Activated T-cell treated with anti-CD3 and anti-CD28 coated beads for 24 hours (primary cell): ENCODE results near the gene VAV1.
A peak's percentile ranks its signal among the peaks of the same experiment; 100 is the strongest.

Experiments
- DNase-seq: peaks from one replicate; pipeline ENCODE4 v3.0.0-alpha.2; 2020; ENCODE audit warnings: low read depth

VAV1 gene, protein sequence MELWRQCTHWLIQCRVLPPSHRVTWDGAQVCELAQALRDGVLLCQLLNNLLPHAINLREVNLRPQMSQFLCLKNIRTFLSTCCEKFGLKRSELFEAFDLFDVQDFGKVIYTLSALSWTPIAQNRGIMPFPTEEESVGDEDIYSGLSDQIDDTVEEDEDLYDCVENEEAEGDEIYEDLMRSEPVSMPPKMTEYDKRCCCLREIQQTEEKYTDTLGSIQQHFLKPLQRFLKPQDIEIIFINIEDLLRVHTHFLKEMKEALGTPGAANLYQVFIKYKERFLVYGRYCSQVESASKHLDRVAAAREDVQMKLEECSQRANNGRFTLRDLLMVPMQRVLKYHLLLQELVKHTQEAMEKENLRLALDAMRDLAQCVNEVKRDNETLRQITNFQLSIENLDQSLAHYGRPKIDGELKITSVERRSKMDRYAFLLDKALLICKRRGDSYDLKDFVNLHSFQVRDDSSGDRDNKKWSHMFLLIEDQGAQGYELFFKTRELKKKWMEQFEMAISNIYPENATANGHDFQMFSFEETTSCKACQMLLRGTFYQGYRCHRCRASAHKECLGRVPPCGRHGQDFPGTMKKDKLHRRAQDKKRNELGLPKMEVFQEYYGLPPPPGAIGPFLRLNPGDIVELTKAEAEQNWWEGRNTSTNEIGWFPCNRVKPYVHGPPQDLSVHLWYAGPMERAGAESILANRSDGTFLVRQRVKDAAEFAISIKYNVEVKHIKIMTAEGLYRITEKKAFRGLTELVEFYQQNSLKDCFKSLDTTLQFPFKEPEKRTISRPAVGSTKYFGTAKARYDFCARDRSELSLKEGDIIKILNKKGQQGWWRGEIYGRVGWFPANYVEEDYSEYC

DNA sequence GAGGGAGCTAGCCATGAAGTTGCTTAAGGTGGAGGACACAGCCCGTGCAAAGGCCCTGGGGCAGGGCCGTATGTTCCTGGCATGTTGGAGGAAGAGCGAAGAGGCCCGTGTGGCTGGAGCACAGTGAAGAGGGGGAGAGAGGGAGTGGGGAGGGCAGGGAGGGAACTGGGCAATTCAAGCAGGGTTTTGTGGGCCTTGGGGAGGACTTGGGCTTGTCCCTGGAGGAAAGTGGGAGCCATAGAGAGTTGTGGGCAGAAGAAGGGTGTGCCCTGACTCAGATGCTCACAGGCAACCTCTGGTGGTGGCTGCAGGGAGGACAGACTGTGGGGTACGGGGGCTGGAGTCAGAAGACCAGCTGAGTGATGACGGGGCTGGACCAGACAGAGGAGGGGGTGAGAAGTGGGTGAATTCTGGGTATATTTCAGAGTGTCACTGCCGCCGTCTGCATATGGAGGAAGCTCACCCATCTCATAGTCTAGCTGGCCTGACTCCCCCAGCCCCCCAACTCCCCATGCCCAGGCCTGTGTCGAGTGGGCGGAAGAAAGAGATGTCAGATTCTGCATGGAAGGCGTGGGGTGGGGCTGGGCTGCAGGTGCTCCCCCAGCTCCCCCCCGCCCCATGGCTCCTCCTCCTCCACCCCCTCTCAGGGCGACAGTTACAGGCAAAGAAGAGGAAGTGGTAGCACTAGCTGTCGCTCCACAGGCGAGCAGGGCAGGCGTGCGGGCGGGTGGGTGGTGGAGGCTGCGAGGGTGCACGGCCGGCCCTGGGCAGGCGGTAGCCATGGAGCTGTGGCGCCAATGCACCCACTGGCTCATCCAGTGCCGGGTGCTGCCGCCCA is at the start of gene VAV1:
Gene VAV1 (plus strand): TSS at position 681 of the 838 bp plus-strand sequence. CDS start 100 bp downstream, at position 781.
- DNase-seq: peak; percentile 76

DNA sequence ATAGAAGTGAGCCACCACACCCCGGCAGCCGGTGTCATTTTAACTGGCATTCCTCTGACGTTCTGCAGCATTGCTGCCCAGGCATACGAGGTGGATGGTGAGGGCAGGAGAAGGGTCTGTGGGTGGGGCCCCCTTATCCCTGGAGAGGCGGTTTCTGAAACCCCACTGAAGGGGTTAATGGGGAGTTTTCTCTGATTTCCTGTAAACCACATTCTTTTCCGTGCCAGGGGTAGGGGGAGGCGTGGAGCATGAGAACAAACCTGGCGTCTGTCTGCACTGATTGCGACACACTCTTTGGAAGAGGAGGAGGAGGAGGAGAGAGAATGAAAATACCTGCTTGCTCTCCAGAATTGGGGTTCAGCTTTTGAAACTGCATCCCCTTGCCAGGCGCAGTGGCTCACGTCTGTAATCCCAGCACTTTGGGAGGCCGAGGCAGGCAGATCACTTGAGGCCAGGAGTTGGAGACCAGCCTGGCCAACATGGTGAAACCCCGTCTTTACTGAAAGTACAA is 49.3 kb upstream of the VAV1 start:
- no peak for DNase-seq

DNA sequence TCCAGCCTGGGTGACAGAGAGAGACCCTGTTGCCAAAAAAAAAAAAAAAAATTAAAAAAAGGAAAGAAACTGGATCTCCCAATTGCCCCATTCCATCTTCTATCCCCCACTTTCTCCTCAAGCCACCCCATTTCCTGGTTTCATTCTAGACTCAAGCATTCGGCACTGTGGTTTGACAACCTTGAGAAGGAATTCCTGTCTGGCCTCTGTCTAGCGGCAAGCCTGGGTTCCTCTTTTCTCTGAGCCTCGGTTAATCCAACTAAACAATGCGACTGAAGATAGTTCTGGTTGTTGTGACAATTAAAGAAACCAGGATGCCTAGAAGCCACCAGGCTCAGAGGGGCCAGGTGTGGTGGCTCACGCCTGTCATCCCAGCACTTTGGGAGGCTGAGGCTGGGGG is 48.8 kb upstream of the VAV1 start:
- no peak for DNase-seq

DNA sequence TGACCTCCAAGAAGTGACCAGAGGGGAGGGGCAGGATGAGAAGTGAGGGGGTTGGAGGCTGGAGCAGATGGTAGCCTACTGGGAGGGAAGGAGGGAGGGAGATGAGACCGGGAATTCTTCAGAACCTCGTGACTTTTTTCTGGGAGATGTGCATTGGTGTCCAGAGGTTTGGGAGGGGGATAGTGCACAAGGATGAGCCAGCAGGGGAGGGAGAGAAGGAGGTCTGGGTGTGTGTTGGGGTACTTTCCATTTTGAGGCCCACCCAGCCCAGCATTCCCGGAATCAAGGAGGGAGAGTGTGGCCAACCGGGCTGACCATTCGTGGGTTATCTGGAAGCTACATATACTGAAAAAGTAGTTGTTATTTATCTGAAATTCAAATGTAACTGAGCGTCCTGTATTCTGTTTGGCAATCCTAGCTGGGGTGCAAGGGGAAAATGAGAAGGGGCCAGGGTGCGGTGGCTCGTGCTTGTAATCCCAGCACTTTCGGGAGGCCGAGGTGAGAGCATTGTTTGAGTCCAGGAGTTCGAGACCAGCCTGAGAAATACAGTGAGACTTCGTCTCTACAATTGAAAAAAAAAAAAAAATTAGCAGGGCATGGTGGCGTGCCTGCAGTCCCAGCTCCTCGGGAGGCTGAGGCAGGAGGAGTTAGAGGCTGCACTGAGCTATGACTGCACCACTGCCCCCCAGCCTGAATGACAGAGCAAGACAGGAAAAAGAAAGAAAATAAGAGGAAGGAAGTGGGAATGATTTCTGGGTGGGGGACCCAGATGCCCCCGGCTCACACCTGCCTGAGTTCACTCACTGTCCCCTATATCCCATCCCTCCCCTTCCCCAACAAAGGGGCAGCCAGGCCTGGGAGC is 47.6 kb upstream of the VAV1 start:
- no peak for DNase-seq

DNA sequence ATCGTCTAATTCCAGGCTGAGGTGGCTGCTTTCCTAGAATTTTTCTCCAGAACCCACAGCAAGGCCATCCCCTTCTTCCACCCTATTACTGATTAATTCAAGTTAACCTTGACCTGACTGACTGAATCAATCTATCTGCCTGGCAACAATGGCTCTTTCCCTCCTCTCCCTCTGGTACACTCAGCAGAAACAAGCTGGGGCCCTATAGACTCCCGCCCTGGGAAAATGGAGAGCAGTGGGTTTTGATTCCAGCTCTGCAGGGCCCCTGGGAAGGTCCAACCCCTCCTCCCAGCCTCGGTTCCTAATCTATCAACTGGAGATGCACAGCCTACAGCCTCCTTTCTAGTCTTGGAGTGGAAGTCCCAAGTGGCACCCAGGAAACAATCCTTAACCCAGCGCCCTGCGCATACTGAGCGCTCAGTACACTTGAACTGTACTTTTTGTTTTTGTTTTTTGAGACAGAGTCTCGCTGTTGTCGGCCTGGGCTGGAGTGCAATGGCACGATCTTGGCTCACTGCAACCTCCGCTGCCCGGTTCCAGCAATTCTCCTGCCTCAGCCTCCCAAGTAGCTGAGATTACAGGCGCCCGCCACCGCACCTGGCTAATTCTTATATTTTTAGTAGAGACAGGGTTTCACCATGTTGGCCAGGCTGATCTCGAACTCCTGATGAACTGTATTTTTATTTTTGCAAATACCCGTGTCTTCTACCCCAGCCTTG is 46.8 kb upstream of the VAV1 start:
- no peak for DNase-seq

DNA sequence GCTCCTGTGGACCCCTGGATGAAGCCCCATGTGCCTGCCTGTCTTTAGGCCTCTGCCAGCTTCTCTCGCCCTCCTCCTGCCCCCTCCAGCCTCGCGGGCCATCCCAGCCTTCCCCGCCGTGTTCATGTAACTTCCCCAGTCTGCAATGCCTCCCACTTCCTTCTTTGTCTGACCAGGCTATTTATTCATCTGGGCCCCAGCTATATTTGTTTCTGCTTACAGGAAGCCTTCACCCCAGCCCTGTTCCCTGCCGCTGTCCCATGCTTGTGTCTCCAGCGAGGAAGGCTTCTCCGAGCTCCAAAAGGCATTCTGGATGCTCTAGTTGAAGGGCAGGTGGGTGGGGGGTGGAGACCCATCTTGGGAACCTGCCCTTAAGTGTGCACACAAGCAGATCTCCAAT is 44.2 kb upstream of the VAV1 start:
- no peak for DNase-seq

DNA sequence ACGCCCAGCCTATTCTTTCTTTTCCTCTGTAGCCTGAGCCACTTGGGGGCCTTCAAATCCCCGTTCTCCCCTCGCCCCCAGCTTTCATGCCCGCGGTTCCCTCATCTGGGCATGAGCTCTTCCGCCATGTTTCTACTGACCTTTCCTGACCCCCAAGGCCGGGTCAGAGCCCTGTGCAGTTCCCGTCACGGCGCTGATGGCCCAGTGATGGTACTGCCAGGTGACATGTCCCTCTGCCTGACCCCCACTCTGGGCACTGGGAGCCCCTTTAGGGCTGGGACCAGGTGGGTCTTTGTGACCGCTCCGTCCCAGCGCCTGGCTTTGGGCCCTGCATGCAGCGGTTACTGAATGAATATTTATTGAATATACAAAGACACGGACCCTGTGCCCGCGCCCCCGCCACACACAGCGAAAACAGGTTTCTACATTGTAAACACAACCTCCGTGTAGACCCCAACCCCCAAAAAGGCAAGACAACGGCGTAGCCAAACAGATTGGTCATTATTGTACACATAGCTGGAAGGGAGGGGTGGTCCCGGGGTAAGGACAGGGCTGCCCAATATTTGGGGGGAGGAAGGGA is 42.8 kb upstream of the VAV1 start:
- DNase-seq: no peak

DNA sequence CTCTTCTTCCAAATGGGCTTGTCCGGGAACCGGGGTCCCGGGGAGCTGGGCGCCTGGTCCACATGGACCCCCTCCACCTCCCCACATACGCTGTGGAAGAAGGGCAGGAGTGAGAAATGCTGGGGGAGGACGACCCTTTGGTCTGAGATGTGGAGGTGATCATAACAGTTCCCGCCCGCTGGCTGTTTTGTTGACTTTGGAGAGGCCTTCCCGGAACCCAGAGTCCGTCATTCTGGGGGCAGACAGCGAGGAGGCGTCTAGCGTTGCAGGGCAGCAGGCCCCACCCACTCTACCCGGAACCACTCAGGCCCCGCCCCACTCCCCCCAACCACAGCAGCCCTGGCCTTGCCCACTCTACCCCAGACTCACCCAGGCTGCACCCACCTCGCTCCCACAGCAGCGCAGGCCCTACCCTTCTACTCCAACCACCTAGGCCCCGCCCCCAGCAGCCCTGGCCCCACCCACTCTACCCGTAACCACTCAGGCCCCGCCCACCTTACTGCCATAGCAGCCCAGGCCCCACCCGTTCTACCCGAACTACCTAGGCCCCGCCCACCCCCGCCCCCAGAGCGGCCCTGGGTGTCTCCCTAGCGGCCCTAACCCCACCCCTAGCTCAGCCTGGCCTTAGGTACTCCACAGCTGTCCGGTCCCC is 42.2 kb upstream of the VAV1 start:
- DNase-seq: no peak

DNA sequence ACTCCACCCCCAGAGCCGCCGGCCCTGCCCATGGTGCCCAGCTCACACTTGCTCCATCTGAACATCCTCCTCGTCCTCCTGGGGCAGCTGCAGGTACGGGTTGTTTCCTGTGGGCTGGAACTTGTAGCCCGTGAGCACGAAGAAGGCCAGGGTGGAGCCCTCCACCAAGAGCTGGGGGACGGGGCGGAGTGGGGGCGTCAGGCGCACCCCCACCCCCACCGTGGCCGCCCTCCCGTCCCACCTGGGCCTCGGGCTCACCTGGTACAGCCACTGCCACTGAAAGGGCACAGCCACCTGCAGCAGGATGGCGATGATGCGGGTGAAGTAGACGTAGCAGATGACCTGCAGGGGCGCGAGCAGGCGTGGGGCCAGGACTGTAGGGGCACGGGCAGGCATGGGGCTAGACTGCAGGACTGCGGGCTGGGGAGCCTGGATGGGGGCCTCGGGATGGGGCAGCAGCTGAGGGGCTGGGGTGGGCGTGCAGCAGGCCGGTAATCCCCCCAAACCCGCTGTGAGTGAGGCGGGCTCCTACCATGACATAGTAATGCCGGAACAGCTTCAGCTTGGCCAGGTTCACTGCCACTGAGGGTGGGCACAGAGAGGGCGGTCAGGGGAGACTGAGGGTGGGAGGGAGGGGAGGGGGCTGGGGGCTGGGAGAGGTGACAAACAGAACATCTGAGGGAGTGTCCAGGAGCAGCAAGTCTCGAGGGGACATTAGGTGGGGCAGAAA is 41.4 kb upstream of the VAV1 start:
- DNase-seq: no peak

DNA sequence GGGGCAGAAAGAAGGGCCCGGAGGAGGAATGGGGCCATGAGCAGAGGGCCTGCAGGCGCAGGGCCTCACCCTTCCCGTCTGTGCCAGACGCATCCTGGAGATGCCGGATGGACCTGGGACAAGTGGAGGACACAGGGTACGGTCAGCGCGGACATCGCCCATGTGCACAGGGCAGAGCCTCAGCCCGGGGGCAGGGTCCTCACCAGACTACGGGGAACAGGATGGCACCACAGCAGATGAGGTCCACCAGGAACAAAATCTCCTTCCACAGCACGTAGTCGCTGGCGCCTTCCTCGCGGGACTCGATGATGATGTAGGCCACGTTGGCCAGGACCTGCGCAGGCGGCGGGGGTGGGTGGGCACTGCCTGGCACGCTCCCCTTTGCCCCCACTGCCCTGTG is 40.7 kb upstream of the VAV1 start:
- DNase-seq: no peak

DNA sequence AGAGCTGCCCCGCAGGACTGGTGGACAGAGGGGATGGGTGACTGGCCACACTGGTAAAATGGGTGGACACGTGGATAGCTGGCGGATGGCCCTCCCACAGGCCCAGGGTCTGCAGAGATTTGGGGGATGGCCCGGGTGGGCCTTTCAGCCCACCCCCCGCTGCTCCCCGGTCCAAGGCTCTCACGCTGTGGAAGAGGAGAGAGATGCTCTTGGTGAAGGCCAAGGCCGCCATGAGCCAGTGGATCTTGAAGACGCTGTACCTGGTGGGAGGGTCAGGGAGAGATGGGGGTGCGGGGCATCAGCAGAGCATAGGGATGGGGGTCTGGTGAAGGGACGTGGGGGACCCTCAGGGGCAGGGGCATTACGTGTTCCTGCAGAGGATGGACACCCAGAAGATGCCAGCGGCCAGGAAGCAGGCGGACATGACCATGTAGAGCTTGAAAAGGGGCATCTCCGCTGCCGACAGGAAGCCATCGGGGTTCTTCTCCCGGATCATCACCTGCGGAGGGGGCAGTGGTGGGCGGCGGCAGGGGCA is 39.6 kb upstream of the VAV1 start:
- DNase-seq: no peak

DNA sequence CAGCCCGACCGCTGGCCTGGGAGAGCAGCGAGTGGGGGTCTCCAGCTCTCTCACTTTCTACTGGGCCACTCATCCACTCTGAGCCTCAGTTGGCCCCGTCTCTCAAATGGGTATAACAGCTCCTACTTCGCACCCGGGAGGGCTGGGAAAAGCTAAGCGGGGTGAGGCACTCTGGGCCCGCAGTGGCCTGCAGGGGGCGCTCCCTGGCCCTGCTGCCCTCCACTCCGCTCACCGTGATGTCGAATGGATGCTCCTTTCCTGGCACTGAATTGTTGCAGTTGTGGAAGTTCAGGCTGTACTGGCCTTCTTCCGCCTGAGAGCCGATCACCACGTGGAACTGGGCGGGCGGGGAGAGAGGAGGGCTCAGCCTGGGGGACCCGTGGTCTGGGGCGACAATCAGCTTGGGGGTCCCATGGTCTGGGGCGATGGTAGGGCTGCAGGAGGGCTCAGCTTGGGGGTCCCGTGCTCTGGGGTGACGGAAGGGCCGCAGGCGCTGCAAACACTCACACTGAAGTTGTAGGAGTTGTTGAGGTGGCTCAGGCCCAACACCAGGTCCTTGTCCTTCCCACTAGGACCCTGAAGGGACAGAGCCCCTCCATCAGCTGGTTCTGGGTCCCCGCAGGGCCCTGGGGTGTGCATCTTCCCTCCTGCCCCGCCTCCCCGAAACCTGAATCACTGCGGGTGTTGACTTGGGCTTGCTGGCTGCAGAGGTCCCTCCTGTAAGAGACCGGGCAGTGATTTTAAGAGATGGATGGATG is 39.0 kb upstream of the VAV1 start:
- DNase-seq: no peak

DNA sequence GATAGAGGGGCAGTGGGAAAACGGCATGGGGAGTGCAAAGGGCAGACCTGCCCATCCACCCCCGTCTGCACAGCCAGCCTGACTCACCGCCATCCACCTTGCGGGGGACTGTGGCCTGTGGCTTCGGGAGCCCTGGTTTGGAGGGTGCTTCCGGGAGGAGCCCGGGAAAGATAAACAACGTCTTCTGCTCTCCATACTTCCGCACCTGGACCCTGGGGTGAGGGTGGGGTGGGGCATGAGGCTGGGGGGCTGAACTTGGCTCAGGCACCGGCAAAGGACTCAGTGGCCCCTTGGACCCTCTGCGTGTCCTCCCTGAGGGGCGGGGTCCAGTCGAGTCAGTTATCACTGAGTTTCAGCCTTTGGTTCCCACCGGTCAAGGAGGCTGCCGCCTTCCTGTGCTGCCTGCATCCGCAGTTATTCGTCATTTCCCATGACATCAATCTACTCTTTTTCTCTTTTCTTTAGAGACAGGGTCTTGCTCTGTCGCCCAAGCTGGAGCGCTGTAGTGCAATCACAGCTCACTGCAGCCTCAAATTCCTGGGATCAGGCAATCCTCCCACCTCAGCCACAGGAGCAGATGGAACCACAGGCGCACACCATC is 38.3 kb upstream of the VAV1 start:
- DNase-seq: no peak

DNA sequence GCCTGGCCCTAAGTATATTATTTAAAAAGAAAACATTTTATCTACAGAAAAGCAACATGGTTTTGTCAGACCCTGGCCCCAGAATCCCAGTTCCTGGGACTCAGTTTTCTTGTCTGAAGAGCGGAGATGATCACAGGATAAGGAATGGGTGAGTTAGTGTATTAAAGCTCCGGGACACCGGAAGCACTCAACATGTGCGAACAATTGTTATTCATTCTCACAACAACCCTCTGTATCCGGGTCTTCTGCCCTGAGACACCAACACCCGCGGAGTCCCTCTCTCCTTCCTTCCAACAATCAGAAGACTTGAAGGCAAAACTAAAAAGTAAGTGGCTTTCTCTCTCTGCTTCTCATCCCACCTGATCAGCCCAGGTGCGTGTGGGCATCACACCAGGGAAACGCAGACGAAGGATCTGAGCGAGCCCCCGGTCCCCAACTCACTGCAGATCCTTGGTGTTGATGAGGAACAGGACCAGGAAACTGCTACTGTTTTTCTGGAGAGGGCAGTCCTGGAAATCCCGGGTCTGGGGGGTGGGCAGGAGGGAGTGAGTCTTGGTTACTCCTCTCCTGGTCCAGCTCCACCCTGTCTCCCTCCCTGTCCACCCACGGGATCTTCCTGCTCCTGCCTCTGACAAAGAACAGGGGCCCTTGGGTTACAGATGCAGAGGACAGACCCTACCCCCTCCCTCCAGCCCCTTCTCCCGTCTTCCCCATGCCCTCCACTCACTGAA is 37.2 kb upstream of the VAV1 start:
- DNase-seq: no peak

DNA sequence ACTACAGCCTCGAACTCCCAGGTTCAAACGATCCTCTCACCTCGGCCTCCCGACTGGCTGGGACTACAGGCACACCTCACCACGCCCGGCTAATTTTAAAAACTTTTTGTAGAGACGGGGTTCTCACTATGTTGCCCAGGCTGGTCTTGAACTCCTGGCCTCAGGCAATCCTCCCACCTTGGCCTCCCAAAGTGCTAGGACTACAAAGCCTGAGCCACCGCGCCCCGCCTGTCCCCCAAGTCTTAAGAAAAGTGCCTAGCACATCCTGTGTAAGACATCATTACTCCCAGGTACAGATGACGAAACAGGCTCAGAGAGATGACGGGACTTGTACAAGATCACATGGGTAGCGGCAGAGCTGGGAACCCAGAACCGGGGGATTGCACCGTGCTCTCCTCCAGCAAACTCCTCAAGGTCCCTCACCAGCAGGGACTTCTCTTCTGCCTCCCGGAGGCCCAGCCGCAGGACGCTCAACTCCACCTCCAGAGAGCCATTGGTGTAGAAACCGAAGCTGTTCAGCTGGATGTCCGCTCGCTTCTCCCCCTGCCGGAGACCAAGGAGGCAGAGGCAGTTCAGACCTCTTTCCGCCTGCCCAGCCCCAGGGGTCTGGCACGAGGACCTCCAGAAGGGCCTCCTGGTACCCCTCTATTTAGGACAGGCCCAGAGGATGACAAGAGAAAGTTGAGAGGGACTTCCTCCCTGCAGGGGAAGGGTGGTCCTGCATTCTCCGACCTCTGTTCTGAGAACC is 36.2 kb upstream of the VAV1 start:
- DNase-seq: peak; percentile 58

DNA sequence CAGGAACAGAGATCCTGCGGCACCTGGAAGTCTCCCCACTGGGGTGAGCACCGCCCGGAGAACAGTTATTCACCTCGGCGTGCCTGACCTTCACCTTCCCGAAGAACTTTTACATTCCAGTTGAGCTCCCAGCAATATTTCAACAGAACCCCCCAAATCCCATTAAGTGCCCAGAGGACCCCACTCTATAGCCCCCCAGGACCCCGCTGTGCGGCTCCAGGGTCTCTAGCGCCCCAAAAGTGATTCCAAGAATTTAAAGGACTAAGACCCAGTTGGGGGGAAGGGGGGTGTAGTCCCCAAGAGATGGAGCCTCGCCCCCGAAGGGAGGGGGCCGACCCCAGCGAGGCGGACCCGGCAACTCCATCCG is 35.6 kb upstream of the VAV1 start:
- DNase-seq: no peak
